Panc1 (cell line): ENCODE measurements around the gene CACNA1G. TPM values are rescaled to one million over a fixed set of nuclear protein-coding genes. Genes with fewer than 3 reads are reported as not detected.

Experiments
- ATAC-seq: fragments of 200-7000 bp; cut with Tn5 transposase; 2 replicates; pipeline ENCODE4 v1.9.1; 2020; ENCODE audit warnings: mild to moderate bottlenecking, moderate library complexity
- BruUV-seq: library from RNA; stranded (reverse); fragments of 400-500 nt; replicated peaks from 2 replicates; lab custom pipeline; 2021; lab: Mats Ljungman, UMichigan
- CTCF ChIA-PET: fragments of 300-600 bp; sonication (Branson Sonifier 250); formaldehyde crosslinking; loops from one replicate; lab custom pipeline; 2022; ENCODE audit warnings: antibody characterized with exemption; lab: Charles Lee
- POLR2A ChIA-PET: fragments of 300-600 bp; sonication (Branson Sonifier 250); formaldehyde crosslinking; loops from one replicate; lab custom pipeline; 2022; ENCODE audit warnings: antibody characterized with exemption; lab: Charles Lee
- DNase-seq: peaks from one replicate; pipeline ENCODE4 v3.0.0-alpha.2; 2010; ENCODE audit warnings: low read depth, low spot score
- H3K27ac ChIP-seq: 2 replicates; pipeline ENCODE4 v1.5.1; 2011; ENCODE audit warnings: mild to moderate bottlenecking, low read length, inconsistent platforms
- H3K27me3 ChIP-seq: fragments of 200-500 bp; sonication (Bioruptor generic); 2 replicates; pipeline ENCODE4 v1.6.0; 2014; ENCODE audit warnings: low read length, inconsistent platforms; ENCODE audit not compliant: control insufficient read depth, insufficient read depth
- H3K36me3 ChIP-seq: fragments of 200-500 bp; sonication (Bioruptor generic); 2 replicates; pipeline ENCODE4 v1.5.1; 2014; ENCODE audit warnings: inconsistent platforms, mild to moderate bottlenecking, low read length, moderate library complexity; ENCODE audit not compliant: control insufficient read depth, insufficient read depth
- H3K4me1 ChIP-seq: 2 replicates; pipeline ENCODE4 v1.5.1; 2011; ENCODE audit warnings: inconsistent platforms, mild to moderate bottlenecking, low read length, moderate library complexity; ENCODE audit not compliant: control insufficient read depth, insufficient read depth
- H3K4me3 ChIP-seq, 2 experiments: 2 replicates each; pipeline ENCODE4 v1.5.1; 2011 to 2012; ENCODE audit warnings: low read depth in 2 of 2, low read length in 2 of 2, mild to moderate bottlenecking in 2 of 2, inconsistent platforms in 1 of 2, moderate library complexity in 1 of 2
- H3K9me3 ChIP-seq: fragments of 200-500 bp; sonication (Bioruptor generic); 2 replicates; pipeline ENCODE4 v1.5.1; 2014; ENCODE audit warnings: low read depth, mild to moderate bottlenecking, inconsistent platforms, low read length, moderate library complexity; ENCODE audit not compliant: control insufficient read depth, insufficient read depth
- POLR2AphosphoS5 ChIP-seq: IDR thresholded peaks from 2 replicates; pipeline ENCODE4 v1.6.1; 2012; ENCODE audit warnings: mild to moderate bottlenecking, low read depth, low read length, moderate library complexity
- SIN3A ChIP-seq: IDR thresholded peaks from 2 replicates; pipeline ENCODE4 v1.6.1; 2012; ENCODE audit warnings: low read depth, mild to moderate bottlenecking, low read length, moderate library complexity, borderline replicate concordance; ENCODE audit not compliant: insufficient read depth
- TCF7L2 ChIP-seq: IDR thresholded peaks from 2 replicates; pipeline ENCODE4 v1.6.1; 2011; ENCODE audit warnings: mild to moderate bottlenecking, low read depth, low read length, inconsistent platforms
- in situ Hi-C: cut with HindIII; loops from 2 replicates; pipeline ENCODE4 v1.10.0; 2016; ENCODE audit warnings: low sequenced_read_pairs, low pct_unique_long_range_greater_than_20kb
- intact Hi-C: fragments of 100-400 bp; cut with micrococcal nuclease; formaldehyde crosslinking; loops from one replicate; pipeline ENCODE4 v1.10.0; 2022; ENCODE audit not compliant: unreplicated experiment
- total RNA-seq: library from RNA; stranded (reverse); gene quantifications from one replicate; pipeline ENCODE4 v1.2.1, GENCODE V29; 2021; ENCODE audit not compliant: unreplicated experiment
- TF ChIP-seq, protein P1 (sequence below), 2 experiments: IDR thresholded peaks; 2 replicates each; pipeline ENCODE4 v1.6.1; 2011 to 2012; ENCODE audit warnings: low read depth in 2 of 2, control low read depth in 1 of 2, low read length in 1 of 2, mild to moderate bottlenecking in 1 of 2, moderate library complexity in 1 of 2; ENCODE audit not compliant: insufficient read depth in 1 of 2
- TF ChIP-seq, protein P2 (sequence below): fragments of 450-650 bp; IDR thresholded peaks from 2 replicates; pipeline ENCODE4 v1.5.1; 2017; ENCODE audit warnings: mild to moderate bottlenecking

Gene CACNA1G
- total RNA-seq, 1 experiment from 2014 or later, result 10.0 TPM

DNA sequence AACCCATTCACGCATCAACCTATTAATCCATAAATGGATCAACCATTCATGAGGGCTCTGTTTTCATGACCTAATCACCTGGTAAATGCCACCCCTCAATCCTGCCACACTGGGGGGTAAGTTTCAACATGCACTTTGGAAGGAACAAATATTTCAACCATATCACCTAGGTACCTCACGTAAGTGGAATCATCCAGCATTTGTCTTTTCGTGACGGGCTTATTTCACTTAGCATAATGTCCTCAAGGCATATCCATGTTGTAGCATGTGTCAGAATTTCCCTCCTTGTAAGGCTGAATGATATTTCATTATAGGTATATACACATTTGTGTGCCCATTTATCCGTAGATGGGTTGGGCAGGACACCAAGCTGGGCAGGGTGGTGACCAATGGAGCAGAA is 111.6 kb downstream of the CACNA1G start:
- H3K4me3 ChIP-seq, result no peak overlapping the region
- POLR2A ChIA-PET, result no interaction called here
- no peak overlapping the region for H3K27ac ChIP-seq
- no peaks in the 10 kb centered on the region for H3K27me3 ChIP-seq
- intact Hi-C loops, result no loop called here
- no peaks in the 10 kb centered on the region for H3K36me3 ChIP-seq
- no peak for TF ChIP-seq POLR2AphosphoS5
- TF ChIP-seq SIN3A, result no peak
- TF ChIP-seq, protein P1, sequence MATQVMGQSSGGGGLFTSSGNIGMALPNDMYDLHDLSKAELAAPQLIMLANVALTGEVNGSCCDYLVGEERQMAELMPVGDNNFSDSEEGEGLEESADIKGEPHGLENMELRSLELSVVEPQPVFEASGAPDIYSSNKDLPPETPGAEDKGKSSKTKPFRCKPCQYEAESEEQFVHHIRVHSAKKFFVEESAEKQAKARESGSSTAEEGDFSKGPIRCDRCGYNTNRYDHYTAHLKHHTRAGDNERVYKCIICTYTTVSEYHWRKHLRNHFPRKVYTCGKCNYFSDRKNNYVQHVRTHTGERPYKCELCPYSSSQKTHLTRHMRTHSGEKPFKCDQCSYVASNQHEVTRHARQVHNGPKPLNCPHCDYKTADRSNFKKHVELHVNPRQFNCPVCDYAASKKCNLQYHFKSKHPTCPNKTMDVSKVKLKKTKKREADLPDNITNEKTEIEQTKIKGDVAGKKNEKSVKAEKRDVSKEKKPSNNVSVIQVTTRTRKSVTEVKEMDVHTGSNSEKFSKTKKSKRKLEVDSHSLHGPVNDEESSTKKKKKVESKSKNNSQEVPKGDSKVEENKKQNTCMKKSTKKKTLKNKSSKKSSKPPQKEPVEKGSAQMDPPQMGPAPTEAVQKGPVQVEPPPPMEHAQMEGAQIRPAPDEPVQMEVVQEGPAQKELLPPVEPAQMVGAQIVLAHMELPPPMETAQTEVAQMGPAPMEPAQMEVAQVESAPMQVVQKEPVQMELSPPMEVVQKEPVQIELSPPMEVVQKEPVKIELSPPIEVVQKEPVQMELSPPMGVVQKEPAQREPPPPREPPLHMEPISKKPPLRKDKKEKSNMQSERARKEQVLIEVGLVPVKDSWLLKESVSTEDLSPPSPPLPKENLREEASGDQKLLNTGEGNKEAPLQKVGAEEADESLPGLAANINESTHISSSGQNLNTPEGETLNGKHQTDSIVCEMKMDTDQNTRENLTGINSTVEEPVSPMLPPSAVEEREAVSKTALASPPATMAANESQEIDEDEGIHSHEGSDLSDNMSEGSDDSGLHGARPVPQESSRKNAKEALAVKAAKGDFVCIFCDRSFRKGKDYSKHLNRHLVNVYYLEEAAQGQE (IDR thresholded peaks at IDR 0.05; ENCODE audit: insufficient read depth in 1 of 2, low read depth in 2 of 2, low read length in 1 of 2), result no peak
- TF ChIP-seq, protein P2, sequence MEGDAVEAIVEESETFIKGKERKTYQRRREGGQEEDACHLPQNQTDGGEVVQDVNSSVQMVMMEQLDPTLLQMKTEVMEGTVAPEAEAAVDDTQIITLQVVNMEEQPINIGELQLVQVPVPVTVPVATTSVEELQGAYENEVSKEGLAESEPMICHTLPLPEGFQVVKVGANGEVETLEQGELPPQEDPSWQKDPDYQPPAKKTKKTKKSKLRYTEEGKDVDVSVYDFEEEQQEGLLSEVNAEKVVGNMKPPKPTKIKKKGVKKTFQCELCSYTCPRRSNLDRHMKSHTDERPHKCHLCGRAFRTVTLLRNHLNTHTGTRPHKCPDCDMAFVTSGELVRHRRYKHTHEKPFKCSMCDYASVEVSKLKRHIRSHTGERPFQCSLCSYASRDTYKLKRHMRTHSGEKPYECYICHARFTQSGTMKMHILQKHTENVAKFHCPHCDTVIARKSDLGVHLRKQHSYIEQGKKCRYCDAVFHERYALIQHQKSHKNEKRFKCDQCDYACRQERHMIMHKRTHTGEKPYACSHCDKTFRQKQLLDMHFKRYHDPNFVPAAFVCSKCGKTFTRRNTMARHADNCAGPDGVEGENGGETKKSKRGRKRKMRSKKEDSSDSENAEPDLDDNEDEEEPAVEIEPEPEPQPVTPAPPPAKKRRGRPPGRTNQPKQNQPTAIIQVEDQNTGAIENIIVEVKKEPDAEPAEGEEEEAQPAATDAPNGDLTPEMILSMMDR, result no peak
- no peak for TF ChIP-seq TCF7L2
- no peak for ATAC-seq
- H3K4me1 ChIP-seq, result peaks cover 19% of the 10 kb centered on the region
- no TSS peak for BruUV-seq
- no peak for DNase-seq
- CTCF ChIA-PET, result no interaction called here
- in situ Hi-C loops, result no loop called here
- H3K9me3 ChIP-seq, result no peaks in the 10 kb centered on the region

DNA sequence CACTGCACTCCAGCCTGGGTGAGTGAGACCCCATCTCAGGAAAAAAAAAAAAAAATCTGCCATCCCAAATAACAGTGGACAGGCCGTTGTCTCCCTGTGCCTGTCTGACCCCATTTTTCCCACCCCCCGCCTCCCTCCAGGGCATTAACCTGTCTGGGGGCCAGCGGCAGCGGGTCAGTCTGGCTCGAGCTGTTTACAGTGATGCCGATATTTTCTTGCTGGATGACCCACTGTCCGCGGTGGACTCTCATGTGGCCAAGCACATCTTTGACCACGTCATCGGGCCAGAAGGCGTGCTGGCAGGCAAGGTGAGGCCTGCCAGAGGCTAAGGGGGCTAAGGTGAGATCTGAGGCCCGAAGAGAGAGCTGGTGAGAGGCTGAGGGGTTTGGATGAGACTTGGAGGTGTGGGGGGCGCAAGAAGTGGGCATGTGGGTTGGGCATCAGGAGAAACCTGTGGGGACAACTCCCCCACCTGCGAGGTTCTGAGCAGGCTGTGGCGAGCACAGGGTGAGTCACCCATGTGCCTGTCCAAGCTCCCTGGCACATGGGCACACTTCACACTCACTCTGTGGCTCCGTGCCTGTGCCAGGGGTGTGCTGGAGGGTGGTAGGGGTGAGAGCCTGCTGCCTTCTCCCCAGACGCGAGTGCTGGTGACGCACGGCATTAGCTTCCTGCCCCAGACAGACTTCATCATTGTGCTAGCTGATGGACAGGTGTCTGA is 112.5 kb downstream of the CACNA1G start:
- in situ Hi-C loops, result no loop called here
- ATAC-seq (peak; percentile 13; the same call in 1 of the 2 replicates), DNase-seq (no peak)
- Histone ChIP-seq H3K36me3 (no peaks in the 10 kb centered on the region), H3K4me3 (no peak overlapping the region), H3K4me1 (peaks cover 11% of the 10 kb centered on the region), H3K27ac (no peak overlapping the region), H3K9me3 (no peaks in the 10 kb centered on the region), H3K27me3 (no peaks in the 10 kb centered on the region)
- CTCF ChIA-PET, result no interaction called here
- BruUV-seq, result no TSS peak
- TF ChIP-seq SIN3A, result no peak
- TF ChIP-seq, protein P1 (IDR thresholded peaks at IDR 0.05; ENCODE audit: insufficient read depth in 1 of 2, low read depth in 2 of 2, low read length in 1 of 2), result no peak
- TF ChIP-seq, protein P2, result no peak
- no peak for TF ChIP-seq POLR2AphosphoS5
- TF ChIP-seq TCF7L2, result no peak
- intact Hi-C loops, result no loop called here
- POLR2A ChIA-PET, result interaction anchor here (0.6 kb wide), 1 partner anchor 10 kb away, joined by 6 read pairs; no protein-coding TSS in a partner anchor
